Ovary (tissue), 9 donors: ENCODE data around the gene SECTM1. TPM values are rescaled to one million over a fixed set of nuclear protein-coding genes. Genes with fewer than 3 reads are reported as not detected.
"Not testable (repeated sequence)": the region's sequence is repeated elsewhere in the genome, so short reads cannot be mapped to it uniquely, and the experiment has no call there.

Source experiments
- DNase-seq, 5 donors: peaks; one replicate each; pipeline ENCODE4 v3.0.0-alpha.2; 2019 to 2020
- H3K27ac ChIP-seq, 2 donors: fragments of 200-600 bp; one replicate each; pipeline versions ENCODE4 v1.5.1 to v1.8.0; 2019 to 2022
- H3K27me3 ChIP-seq: fragments of 200-600 bp; one replicate; pipeline ENCODE4 v1.8.0; 2022
- H3K36me3 ChIP-seq: fragments of 200-600 bp; sonication (generic); one replicate; pipeline ENCODE4 v1.5.1; 2019
- H3K4me1 ChIP-seq: one replicate; pipeline ENCODE4 v1.8.1; 2013; ENCODE audit warnings: mild to moderate bottlenecking, moderate library complexity; ENCODE audit not compliant: insufficient read depth
- H3K4me3 ChIP-seq: fragments of 200-600 bp; sonication (generic); one replicate; pipeline ENCODE4 v1.5.1; 2017
- H3K9me3 ChIP-seq, 2 donors: fragments of 200-600 bp in 1 of 2; sonication (generic) in 1 of 2; one replicate each; pipeline versions ENCODE4 v1.5.1 to v1.8.1; 2013 to 2019; ENCODE audit warnings: mild to moderate bottlenecking in 1 of 2, moderate library complexity in 1 of 2
- CTCF ChIP-seq, 3 donors: fragments of 450-650 bp in 2 of 3; fragments of 200-600 bp in 1 of 3; IDR thresholded peaks; one replicate each; pipeline versions ENCODE4 v1.5.1 to v1.8.0; 2016 to 2022; ENCODE audit warnings: antibody characterized with exemption in 3 of 3, mild to moderate bottlenecking in 1 of 3
- EP300 ChIP-seq: sonication (generic); formaldehyde crosslinking; IDR thresholded peaks from one replicate; pipeline ENCODE4 v1.6.1; 2017; ENCODE audit warnings: antibody characterized with exemption
- POLR2A ChIP-seq: fragments of 450-650 bp; IDR thresholded peaks from one replicate; pipeline ENCODE4 v1.6.1; 2017; ENCODE audit warnings: antibody characterized with exemption, mild to moderate bottlenecking, moderate library complexity
- WGBS, 3 donors: extraction: QIAGEN DNeasy Blood & Tissue Kit in 1 of 3; methylation state at CpG; one replicate each; pipeline versions ENCODE4 v1.1.5 to v1.1.7; 2013 to 2017; 5-methylcytosine and 5-hydroxymethylcytosine counted together
- intact Hi-C, 4 donors: fragments of 100-400 bp; cut with DNase I; formaldehyde crosslinking; loops; one replicate each; pipeline versions ENCODE4 v1.11.0 to v1.15.1; 2022 to 2023
- polyA plus RNA-seq, 2 donors: library from polyadenylated mRNA; stranded (reverse); fragments of 200-250 nt in 1 of 2; fragments of 350-450 nt in 1 of 2; fragmentation: Illumina TruSeq in 1 of 2; extraction: RNeasy Lipid Tissue Mini Kit (QIAGEN cat#74804) in 1 of 2; gene quantifications; one replicate each; pipeline ENCODE4 v1.2.3, GENCODE V29; 2013 to 2014
- total RNA-seq, 7 donors: library from RNA; depleted of rRNA in 2 of 7; stranded (reverse); fragments of >200 nt in 2 of 7; fragmentation: NEBNext Ultra II Directional in 3 of 7; extraction: Animal tissue kit (Norgen Biotek cat#: 25700) in 3 of 7; gene quantifications; one replicate each; pipeline versions ENCODE4 v1.1.0 to v1.2.4, GENCODE V29; 2016 to 2023
- donor health status: DM: no; HTN: no; CAD: no; lungs with moderate emphysema.
- donor health status: DM: no; HTN: no; CAD: no.
- donor health status: Bipolar disorder and iron deficiency.
- donor health status: DM: yes; HTN: yes; CAD: no.
- donor health status: DM: no; HTN: no; CAD: no.
- donor health status: DM: yes; HTN: yes; CAD: no.

SECTM1 gene
- total and polyA plus RNA-seq, 9 donors: 2.1 to 20.8 (median 7.9) TPM

- H3K27me3 ChIP-seq: no peaks in the 10 kb centered on the region
- peaks cover 1% of the 10 kb centered on the region for H3K4me1 ChIP-seq
- intact Hi-C loops: no loop called here
- TF ChIP-seq CTCF (IDR thresholded peaks at IDR 0.05): no peak
- H3K36me3 ChIP-seq: no peaks in the 10 kb centered on the region
- H3K9me3 ChIP-seq: no peaks in the 10 kb centered on the region
- DNase-seq: no peak
- H3K27ac ChIP-seq: no peak overlapping the region
- 55 to 58% (median 57%) methylated on average over 9 to 10 of the region's 10 CpGs for WGBS, 3 donors
- no peak overlapping the region for H3K4me3 ChIP-seq
Observed at GRCh38 chr17:82378741-82379021, 45.1 kb upstream of the SECTM1 start.

DNA sequence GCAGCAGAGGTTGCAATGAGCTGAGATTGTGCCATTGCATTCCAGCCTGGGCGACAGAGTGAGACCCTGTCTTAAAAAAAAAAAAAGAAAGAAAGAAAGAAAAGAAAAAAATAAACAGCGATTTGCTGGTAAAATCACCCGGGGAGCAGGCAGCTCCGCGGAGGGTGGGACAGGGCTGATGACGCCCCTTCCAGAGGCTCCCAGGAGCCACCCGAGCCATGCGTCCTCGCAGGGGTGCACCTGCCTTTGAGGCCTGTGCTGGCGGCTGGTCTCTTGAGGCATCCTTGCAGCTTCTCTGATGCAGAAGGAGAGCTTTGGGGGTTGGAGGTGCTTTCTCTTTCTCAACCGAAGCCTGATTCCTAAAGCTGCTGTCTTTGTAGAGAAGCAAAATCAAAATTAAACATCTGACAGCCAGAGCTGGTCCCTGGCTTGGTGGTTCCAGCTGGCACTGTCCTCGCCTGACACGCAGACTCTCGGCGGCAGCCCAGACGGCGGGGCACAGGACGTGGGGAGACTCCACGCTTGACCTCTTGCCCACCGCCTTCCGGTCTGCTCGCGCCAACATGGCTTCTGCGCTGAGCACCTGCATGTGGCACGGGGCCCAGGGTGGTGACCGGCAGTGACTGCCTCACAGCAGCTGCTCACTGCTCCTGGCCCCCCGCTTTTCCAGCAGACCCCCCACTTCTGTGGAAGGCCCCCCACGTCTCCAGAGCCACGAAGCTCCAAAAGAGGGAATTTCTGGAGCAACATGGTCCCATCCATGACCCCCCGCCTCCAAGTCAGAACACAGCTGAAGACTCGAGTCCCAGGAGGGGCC is 44.6 kb upstream of the SECTM1 start:
- no peak for TF ChIP-seq CTCF (IDR thresholded peaks at IDR 0.05)
- TF ChIP-seq EP300: no peak
- no peak for TF ChIP-seq POLR2A
- no peaks in the 10 kb centered on the region for H3K36me3 ChIP-seq
- no peak for DNase-seq
- no peak overlapping the region for H3K4me3 ChIP-seq
- intact Hi-C loops: no loop called here
- no peaks in the 10 kb centered on the region for H3K9me3 ChIP-seq
- H3K27ac ChIP-seq: no peak overlapping the region
- WGBS, 3 donors: 64 to 76% (median 74%) methylated on average over 26 to 31 of the region's 31 CpGs
- peaks cover 1% of the 10 kb centered on the region for H3K4me1 ChIP-seq
- H3K27me3 ChIP-seq: no peaks in the 10 kb centered on the region

DNA sequence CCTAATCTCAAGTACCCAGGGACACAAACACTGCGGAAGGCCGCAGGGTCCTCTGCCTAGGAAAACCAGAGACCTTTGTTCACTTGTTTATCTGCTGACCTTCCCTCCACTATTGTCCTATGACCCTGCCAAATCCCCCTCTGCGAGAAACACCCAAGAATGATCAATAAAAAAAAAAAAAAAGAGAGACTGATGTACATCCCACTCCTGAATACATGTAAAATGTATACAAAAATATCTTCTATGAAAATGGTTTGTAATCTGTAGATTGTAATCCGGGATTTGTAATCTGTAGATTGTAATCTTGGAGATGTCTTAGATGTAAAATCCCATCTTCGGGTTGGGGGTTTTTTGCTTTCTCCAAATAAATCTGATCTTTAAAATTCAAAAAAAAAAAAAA is 43.7 kb upstream of the SECTM1 start:
- intact Hi-C loops, H3K27me3 ChIP-seq, H3K4me3 ChIP-seq, H3K36me3 ChIP-seq, H3K9me3 ChIP-seq, DNase-seq, H3K4me1 ChIP-seq, H3K27ac ChIP-seq: not testable (repeated sequence)
- WGBS, 3 donors: 48 to 71% (median 67%) methylated on average over 3 to 5 of the region's 5 CpGs

DNA sequence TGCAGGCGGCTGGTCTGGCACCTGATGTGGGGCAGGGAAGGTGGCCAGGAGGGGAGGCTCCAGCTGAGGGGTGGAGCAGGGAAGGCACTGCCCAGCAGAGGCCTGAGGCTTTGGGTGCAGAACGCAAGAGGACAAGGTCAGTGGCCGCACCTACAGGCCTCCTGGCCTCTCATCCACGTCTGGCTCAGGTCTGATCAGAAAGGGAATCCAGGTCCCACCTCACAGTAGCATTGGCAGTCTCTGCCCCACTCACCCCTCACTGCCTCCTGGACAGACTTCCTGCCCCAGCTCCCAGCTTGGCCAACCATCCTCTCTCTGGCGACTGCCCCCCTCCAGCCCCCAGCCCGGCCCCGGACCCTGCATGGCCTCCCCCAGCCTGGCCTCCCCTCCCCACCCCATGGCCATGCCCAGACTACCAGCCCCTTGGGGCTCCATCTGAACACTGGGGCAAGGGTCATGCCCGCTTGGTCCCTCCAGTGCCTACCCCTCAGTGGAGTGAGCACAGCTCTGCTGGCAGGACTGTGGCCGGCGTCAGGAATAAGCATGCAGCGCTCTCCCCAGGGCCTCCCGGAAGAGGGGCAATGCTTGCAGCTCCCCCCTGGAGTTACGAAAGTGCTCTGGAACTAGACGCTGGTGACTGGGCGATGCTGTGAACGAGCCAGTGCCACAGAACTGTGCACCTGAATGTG is 42.6 kb upstream of the SECTM1 start:
- Histone ChIP-seq H3K9me3 (no peaks in the 10 kb centered on the region), H3K27me3 (peaks cover 6% of the 10 kb centered on the region), H3K4me1 (peaks cover 4% of the 10 kb centered on the region), H3K27ac (no peak overlapping the region), H3K36me3 (no peaks in the 10 kb centered on the region), H3K4me3 (no peak overlapping the region)
- WGBS, 3 donors: 66 to 75% (median 74%) methylated on average over 15 to 16 of the region's 16 CpGs
- DNase-seq: no peak
- TF ChIP-seq POLR2A (no peak), EP300 (no peak), CTCF (IDR thresholded peaks at IDR 0.05) (no peak)
- intact Hi-C loops: no loop called here

DNA sequence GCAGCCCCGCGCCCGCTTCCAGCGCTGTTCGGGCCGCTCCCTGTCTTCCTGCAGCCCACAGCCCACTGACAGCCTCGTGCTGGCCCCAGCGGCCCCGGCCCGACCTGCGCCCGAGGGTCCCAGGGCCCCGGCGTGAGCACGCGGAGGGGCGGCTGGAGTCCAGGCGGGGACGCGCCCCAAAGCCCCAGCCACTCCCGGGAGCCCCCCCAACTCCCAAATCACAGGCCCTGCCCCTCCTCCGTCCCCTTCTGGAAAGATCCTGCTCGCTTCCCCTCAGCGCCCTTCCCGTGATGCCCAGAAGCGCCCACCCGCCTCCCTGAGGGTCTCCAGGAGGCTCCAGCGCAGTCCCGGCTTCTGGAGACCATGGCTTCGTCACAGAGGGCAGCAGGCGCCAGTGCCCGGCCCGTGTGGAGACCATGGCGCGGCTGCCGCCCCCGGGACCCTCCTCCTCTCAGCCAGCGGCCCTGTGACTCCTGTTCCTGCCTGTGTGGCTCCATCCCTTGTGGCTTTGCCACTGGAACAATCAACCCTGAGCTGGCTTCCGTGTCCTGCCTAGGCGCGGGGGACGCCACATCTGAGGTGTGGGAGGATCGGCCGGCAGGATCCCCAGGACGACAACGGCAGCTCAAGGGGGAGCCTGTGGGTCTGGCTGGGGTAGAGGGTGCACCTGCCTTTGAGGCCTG is 41.9 kb upstream of the SECTM1 start:
- H3K27me3 ChIP-seq: peaks cover 6% of the 10 kb centered on the region
- DNase-seq: no peak

More for the DNA sequence above, 41.9 kb upstream of the SECTM1 start:
- WGBS, 3 donors: 36 to 52% (median 45%) methylated on average over 10 to 46 of the region's 46 CpGs
- Histone ChIP-seq H3K36me3 (no peaks in the 10 kb centered on the region), H3K4me3 (no peak overlapping the region), H3K4me1 (peaks cover 7% of the 10 kb centered on the region), H3K27ac (no peak overlapping the region), H3K9me3 (no peaks in the 10 kb centered on the region)
- intact Hi-C loops: no loop called here
- no peak for TF ChIP-seq POLR2A
- TF ChIP-seq EP300: no peak
- no peak for TF ChIP-seq CTCF (IDR thresholded peaks at IDR 0.05)
